HK-2 (cell line): ENCODE results near the gene ARHGAP28.

Source experiments
- DNase-seq: peaks from one replicate; pipeline ENCODE4 v3.0.0-alpha.2; 2018; ENCODE audit not compliant: unreplicated experiment

Gene ARHGAP28

GRCh38 chr18:6731222-6731596 lies 1.7 kb downstream of the ARHGAP28 start:
- no peak for DNase-seq

GRCh38 chr18:6732952-6733351 lies 3.4 kb downstream of the ARHGAP28 start:
- DNase-seq = no peak

DNA sequence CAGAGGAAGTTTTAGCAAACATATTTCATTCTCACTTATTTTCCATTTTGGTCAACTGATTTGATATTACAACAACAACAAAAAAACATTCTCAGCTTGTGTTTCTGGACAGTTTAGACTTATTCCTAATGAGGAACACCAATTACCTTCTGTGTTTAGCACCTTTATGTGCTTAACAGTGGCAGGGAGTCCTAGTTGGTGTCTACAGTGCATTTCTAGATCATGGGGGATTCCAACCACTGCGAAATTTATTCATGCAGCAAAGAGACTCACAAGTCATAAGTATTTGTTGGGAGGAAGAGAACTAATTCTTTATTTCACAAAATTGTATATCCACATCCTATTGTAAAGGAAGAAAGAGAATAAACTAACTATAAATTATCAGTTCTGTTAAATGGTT lies 4.2 kb downstream of the ARHGAP28 start:
- no peak for DNase-seq

GRCh38 chr18:6734726-6735430 lies 5.4 kb downstream of the ARHGAP28 start:
- DNase-seq = no peak

DNA sequence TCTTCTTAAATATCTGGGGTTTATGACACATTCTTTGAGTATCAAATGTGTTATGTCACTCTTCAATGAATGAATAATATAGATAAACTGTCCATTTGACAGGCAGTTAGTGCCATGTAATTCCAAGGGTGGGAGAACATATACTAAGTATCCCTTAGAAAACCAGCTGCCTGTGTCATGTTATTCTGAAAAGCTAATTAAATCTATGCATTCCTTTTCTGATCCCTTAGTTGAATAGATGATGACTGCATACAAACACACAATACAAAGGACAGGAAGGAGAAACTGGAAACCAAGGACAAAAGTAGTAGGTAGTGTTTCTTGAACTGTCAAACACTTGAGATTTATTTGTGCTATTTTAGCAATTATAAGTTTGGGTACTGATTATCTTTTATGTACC lies 8.3 kb downstream of the ARHGAP28 start:
- no peak for DNase-seq

DNA sequence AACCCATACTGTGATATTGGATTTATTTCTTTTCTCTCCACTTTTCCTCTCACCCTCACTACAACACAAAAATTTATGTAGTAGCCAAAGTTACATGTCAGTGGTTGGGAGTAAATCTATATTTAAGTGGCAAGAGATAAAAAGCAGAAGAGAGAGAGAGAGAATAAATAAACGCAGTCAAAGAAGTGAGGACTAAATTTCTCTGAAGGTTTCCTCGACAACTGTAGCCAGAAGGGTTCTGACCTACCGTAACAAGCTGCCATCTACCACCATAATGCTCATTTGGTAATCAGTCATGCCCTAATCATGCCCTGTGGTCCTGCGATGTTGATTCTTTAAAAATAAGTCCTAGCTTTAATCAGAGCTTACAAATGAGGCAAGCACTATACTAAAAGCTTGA lies 9.1 kb downstream of the ARHGAP28 start:
- no peak for DNase-seq

DNA sequence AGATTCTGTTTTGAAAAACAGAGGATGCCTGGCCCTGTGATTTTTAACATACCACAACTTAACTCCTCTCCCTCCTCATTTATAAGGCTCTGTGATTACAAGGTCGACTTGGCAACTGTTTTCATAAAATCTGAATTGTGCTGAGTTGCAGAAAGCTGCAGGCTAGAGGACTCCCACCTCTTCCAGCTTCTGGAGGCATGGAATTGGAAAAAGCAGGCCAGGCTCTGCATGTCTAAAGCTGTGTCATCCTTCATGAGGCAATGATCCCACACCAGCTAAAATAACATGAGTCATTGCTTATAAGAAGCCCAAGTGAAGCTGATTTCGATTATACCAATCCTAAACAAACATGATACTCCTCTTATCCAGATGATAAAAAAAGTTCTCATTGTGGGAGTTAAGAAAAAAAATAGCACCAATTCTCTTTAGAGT lies 11.7 kb downstream of the ARHGAP28 start:
- DNase-seq = no peak

DNA sequence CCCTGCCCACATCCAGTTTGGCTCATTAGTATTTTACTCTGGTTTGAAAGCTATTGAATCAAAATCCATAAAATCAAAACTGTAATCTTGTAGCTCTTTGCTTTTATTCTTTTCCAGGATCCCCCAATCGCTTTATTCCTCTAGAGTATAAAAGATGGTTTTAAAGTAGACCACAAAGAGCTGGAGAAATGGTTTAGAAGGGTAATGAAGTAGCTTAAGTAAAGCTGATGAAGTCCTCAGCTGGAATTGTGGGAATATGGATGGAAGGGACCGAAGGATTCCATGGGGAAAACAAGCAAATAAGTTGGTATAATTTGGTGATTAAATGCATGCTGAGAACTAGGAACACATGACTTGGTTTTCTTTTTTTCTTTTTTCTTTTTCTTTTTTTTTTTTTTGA lies 12.3 kb downstream of the ARHGAP28 start:
- DNase-seq = no peak

DNA sequence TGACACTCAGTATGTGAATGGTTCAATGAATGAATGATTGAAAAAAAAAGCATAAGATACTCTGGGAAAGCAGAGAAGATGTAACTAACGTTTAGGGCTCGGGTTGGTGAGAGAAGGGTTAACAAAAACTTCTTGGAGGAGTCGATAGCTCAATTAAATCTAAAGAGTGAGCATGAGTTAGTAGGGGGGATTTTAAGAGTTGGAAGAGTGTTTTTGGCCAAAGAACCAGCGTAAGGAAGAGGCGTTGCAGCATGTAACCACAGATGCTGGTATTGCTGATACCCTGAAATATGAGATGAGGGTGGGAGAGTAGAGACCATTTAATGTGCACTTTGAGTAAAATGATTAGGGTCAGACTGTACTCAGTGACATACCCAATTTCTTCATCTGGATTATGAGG lies 14.5 kb downstream of the ARHGAP28 start:
- DNase-seq = no peak

GRCh38 chr18:6744816-6745455 lies 15.4 kb downstream of the ARHGAP28 start:
- no peak for DNase-seq

DNA sequence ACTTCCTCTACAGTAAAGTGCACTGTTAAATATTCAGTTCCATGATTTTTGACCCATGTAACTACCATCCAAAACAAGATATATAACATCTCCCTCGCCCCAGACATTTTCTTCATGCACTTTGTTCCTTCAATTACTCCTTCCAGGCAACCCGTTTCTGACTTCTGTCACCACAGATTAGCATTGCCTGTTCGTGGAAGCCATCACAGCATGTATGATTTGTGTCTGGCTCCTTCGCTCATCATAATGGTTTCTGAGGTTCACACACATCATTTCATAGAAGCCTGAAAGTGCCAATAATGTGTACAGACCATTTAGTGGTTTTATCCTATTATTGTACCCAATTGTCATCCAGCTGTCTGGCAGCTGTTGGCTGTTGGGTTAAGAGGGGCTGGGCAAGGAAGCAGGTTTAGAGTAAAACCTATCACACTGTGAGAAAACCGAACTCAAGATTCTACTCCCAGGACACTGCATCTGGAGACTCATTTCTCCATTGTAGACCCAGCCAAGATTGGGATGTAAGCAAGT lies 16.1 kb downstream of the ARHGAP28 start:
- DNase-seq = no peak

DNA sequence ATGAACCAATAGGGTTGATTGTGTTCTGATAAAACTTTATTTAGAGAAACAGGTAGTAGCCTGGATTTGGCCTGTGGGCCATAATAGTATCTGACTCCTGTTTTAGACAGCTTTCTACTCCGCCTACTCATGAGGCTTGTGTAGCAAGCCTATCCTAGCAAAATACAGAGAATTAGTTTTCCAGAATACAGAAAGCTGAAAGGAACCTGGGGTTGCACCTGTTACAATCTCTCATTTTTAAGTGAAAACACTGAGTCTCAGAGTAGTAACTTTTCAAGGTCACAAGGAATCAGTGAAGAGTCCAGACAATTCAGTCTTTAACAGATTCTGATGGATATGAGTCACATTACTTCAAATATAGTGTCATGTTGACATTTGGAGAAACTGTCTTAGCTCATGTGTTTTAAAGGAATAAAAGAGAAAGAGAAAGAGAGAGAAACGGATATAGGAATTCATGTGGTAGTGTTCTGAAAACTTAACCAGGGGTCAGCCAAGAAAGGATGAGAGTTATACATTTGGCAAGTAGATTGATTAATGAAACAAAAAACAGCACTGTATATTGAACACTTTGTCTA lies 17.0 kb downstream of the ARHGAP28 start:
- no peak for DNase-seq

- DNase-seq = no peak
These were observed 18.1 kb downstream of the ARHGAP28 start for GRCh38 chr18:6747646-6748045.

DNA sequence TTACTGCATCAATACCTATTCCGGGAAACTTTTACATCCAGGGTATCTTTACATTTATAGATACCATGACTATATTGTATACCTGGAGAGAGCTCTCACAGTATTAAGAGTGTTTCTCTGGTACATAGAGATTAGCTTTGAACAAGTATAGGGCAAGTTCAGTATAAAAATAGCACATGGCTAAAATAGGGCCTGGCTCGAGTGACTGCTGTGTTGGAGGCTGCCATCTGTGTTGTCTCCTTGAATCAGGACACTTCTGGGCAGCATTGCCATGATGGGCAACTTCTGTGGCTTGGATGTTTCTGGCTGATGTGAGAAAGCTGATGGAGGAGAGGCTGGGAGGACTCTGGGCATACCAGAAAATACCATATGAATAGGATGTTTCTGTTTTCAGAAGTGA lies 18.7 kb downstream of the ARHGAP28 start:
- no peak for DNase-seq

GRCh38 chr18:6750411-6750810 lies 20.9 kb downstream of the ARHGAP28 start:
- DNase-seq = no peak

GRCh38 chr18:6751222-6751621 lies 21.7 kb downstream of the ARHGAP28 start:
- no peak for DNase-seq

GRCh38 chr18:6752202-6752860 lies 22.8 kb downstream of the ARHGAP28 start:
- DNase-seq = no peak

- no peak for DNase-seq
These were observed 25.6 kb downstream of the ARHGAP28 start for GRCh38 chr18:6755107-6755506.

DNA sequence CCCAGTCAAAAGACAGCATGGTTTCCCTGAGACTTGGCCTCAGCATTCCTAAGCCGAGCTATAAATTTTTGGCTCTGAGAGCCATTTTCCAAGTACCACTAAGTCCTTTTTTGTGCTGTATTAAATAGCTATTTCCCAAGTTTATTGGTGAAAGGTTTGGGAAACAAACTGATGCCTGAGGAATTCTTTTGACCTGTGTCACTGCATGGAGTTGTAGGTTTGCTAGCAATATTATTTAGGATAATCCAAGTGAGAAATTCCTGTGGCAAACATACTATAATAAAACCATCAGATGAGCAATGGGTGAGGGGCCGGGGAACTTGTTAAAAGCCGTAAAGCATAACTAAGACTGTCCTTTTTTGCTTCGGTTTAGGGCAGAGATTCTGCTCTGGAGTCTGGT lies 28.4 kb downstream of the ARHGAP28 start:
- DNase-seq = no peak

GRCh38 chr18:6759579-6759978 lies 30.1 kb downstream of the ARHGAP28 start:
- DNase-seq = no peak

DNA sequence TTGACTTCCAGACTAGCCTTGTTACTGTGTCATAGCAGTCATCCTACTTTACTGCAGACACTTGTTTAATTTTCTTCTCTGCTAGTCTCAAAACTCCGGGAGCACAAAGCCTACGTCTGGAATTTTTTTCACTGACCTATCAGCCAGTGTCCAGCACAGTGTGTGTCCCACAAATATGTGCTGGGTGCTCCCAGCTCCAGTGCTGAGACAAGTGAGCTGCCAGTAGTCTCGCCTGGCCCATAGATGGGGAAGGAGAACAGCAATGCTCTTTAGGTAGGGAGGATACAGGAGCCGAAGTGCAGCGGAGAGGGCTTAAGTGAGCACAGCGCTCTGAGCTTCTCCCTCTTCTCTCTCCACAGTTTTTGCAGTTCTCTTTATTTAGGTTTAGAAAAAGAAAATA lies 34.0 kb downstream of the ARHGAP28 start:
- DNase-seq = no peak

DNA sequence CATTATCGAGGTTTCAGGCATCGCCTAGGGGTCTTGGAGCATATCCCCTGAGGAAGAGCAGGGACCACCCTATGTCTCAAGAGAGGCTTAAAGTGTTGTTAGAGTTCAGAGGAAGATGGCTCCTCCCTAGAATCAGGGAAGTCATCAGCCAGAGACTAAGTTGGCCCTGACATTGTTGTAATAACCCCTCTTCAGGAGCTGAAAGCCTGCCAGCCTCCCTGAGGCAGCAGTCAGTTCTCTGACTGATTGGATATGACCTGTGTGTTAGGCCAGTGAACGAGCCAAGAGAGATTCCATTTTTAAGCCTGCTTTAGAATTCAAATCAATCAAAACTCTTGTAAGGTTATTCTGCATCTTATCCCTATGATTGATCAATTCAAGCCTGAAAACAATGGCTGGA lies 34.9 kb downstream of the ARHGAP28 start:
- no peak for DNase-seq

DNA sequence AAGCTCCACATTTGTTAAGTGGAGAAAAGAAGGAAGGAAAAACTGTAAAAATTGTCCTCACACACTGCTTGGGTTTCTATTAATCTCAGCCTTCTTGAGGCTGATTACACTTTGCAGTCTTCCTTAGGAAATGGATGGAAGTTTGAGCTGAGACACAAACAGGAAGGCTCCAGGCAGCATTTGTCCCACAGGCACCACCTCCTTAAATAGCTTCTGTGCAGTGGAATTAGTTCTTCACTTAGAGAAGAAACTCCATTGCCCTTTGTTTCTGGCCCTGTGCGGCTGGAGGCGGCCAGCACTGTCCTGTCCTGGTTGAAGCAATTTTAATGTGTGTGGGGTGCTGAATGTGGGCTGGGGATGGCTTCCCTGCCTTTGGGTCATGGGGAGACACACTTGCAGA lies 44.3 kb downstream of the ARHGAP28 start:
- no peak for DNase-seq
